A549 (cell line): ENCODE measurements around the gene KCNJ11. TPM values are rescaled to one million over a fixed set of nuclear protein-coding genes. Genes with fewer than 3 reads are reported as not detected.

Experiments
- ATAC-seq, 2 experiments: fragments of 200-7000 bp in 1 of 2; fragments of >200 bp in 1 of 2; cut with Nextera tagmentation in 1 of 2; cut with Tn5 transposase in 1 of 2; 3 replicates each; pipeline versions ENCODE4 v1.8.0 to v1.9.1; 2018 to 2020; ENCODE audit warnings: mild to moderate bottlenecking in 1 of 2, moderate library complexity in 1 of 2
- CTCF ChIA-PET: fragments of 300-600 bp; sonication (Branson Sonifier 250); formaldehyde crosslinking; extraction: SDS; loops from one replicate; lab custom pipeline; 2021; ENCODE audit warnings: antibody characterized with exemption, inconsistent platforms; lab: Yijun Ruan, JAX
- POLR2A ChIA-PET: fragments of 350-600 bp; formaldehyde crosslinking; extraction: SDS; loops from one replicate; lab custom pipeline; 2021; ENCODE audit warnings: antibody characterized with exemption, inconsistent platforms; lab: Yijun Ruan, JAX
- DNase-seq, 2 experiments: peaks; one replicate each; pipeline versions ENCODE4 v3.0.0 to v3.0.0-alpha.2; 2011 to 2016; ENCODE audit warnings: low read depth in 1 of 2, low spot score in 1 of 2
- FAIRE-seq: peaks from 2 replicates; lab custom pipeline; 2011; peaks lifted over from hg19 to GRCh38; lab: Jason Lieb, UNC
- H3K27ac ChIP-seq, 2 experiments: fragments of >200 bp; sonication (Bioruptor Twin); formaldehyde crosslinking; 3 replicates each; pipeline ENCODE4 v1.5.1; 2016 to 2017
- H3K4me1 ChIP-seq: fragments of >200 bp; sonication (Bioruptor Twin); formaldehyde crosslinking; 3 replicates; pipeline ENCODE4 v1.6.1; 2016
- H3K4me2 ChIP-seq: fragments of >200 bp; sonication (Bioruptor Twin); formaldehyde crosslinking; 3 replicates; pipeline ENCODE4 v1.6.1; 2016
- H3K4me3 ChIP-seq: fragments of >200 bp; sonication (Bioruptor Twin); formaldehyde crosslinking; 3 replicates; pipeline ENCODE4 v1.5.1; 2016
- H3K9me3 ChIP-seq: fragments of >200 bp; sonication (Bioruptor Twin); formaldehyde crosslinking; 3 replicates; pipeline ENCODE4 v1.6.1; 2016
- BHLHE40 ChIP-seq: IDR thresholded peaks from 2 replicates; pipeline ENCODE4 v1.6.1; 2012; ENCODE audit warnings: low read depth, low read length, inconsistent platforms
- CBX2 ChIP-seq: fragments of 200-600 bp; sonication (generic); IDR thresholded peaks from 2 replicates; pipeline ENCODE4 v1.6.1; 2016; ENCODE audit warnings: low read depth, mild to moderate bottlenecking, borderline replicate concordance
- CBX8 ChIP-seq: fragments of 200-600 bp; sonication (generic); IDR thresholded peaks from 2 replicates; pipeline ENCODE4 v1.6.1; 2016
- CHD2 ChIP-seq: fragments of 150-350 bp; IDR thresholded peaks from 2 replicates; pipeline ENCODE4 v1.6.1; 2014; ENCODE audit warnings: low read length; ENCODE audit not compliant: partially characterized antibody
- EHF ChIP-seq: fragments of 250-450 bp; sonication (Bioruptor Pico); IDR thresholded peaks from 2 replicates; pipeline ENCODE4 v1.5.0; 2020; ENCODE audit warnings: mild to moderate bottlenecking
- HDAC2 ChIP-seq: fragments of 200-600 bp; sonication (generic); IDR thresholded peaks from 2 replicates; pipeline ENCODE4 v1.6.1; 2016
- HOXA7 ChIP-seq: fragments of 250-450 bp; sonication (Bioruptor Pico); IDR thresholded peaks from 2 replicates; pipeline ENCODE4 v1.5.0; 2020; ENCODE audit warnings: mild to moderate bottlenecking, moderate library complexity
- HOXB13 ChIP-seq: fragments of 250-450 bp; sonication (Bioruptor Pico); IDR thresholded peaks from 2 replicates; pipeline ENCODE4 v1.5.0; 2020; ENCODE audit warnings: low read depth, mild to moderate bottlenecking, moderate library complexity
- MAFK ChIP-seq: fragments of 450-650 bp; IDR thresholded peaks from 2 replicates; pipeline ENCODE4 v1.6.1; 2014; ENCODE audit not compliant: partially characterized antibody
- MAZ ChIP-seq: fragments of 150-350 bp; IDR thresholded peaks from 2 replicates; pipeline ENCODE4 v1.6.1; 2014; ENCODE audit warnings: antibody characterized with exemption, low read depth, low read length, borderline replicate concordance
- MYC ChIP-seq: IDR thresholded peaks from 2 replicates; pipeline ENCODE4 v1.6.1; 2012; ENCODE audit warnings: mild to moderate bottlenecking, inconsistent platforms, low read length, improper control_type of control experiment, borderline replicate concordance
- NPAS2 ChIP-seq: fragments of 250-450 bp; sonication (Bioruptor Pico); IDR thresholded peaks from 2 replicates; pipeline ENCODE4 v1.8.0; 2022; ENCODE audit warnings: mild to moderate bottlenecking, moderate library complexity, borderline replicate concordance
- RAD21 ChIP-seq, 2 experiments: fragments of >200 bp in 1 of 2; sonication (Bioruptor Twin) in 1 of 2; formaldehyde crosslinking in 1 of 2; IDR thresholded peaks in 1 of 2; conservative IDR thresholded peaks in 1 of 2; 2 replicates in 1 of 2; 3 replicates in 1 of 2; pipeline ENCODE4 v1.6.1; 2012 to 2018; ENCODE audit warnings: inconsistent platforms in 1 of 2
- RCOR1 ChIP-seq: fragments of 150-350 bp; IDR thresholded peaks from 2 replicates; pipeline ENCODE4 v1.6.1; 2014; ENCODE audit warnings: antibody characterized with exemption, low read length, low read depth
- REST ChIP-seq: fragments of 200-600 bp; sonication (generic); IDR thresholded peaks from 2 replicates; pipeline ENCODE4 v1.6.1; 2016; ENCODE audit warnings: antibody characterized with exemption, mild to moderate bottlenecking, moderate library complexity
- SMC3 ChIP-seq: fragments of >200 bp; sonication (Bioruptor Twin); formaldehyde crosslinking; IDR thresholded peaks from 3 replicates; pipeline ENCODE4 v1.6.1; 2018; ENCODE audit warnings: inconsistent platforms
- SREBF2 ChIP-seq: fragments of 450-650 bp; IDR thresholded peaks from 2 replicates; pipeline ENCODE4 v1.6.1; 2014; ENCODE audit warnings: mild to moderate bottlenecking, moderate library complexity
- ZC3H11A ChIP-seq: fragments of 450-650 bp; IDR thresholded peaks from 2 replicates; pipeline ENCODE4 v1.6.1; 2014; ENCODE audit warnings: antibody characterized with exemption, mild to moderate bottlenecking
- ZFP36 ChIP-seq: fragments of 450-650 bp; IDR thresholded peaks from 2 replicates; pipeline ENCODE4 v1.6.1; 2014; ENCODE audit warnings: borderline replicate concordance; ENCODE audit not compliant: partially characterized antibody
- ZNF302 ChIP-seq: fragments of 250-450 bp; sonication (Bioruptor Pico); IDR thresholded peaks from 2 replicates; pipeline ENCODE4 v1.9.0; 2021; ENCODE audit warnings: inconsistent platforms, mild to moderate bottlenecking, moderate library complexity
- WGBS: methylation state at CpG from one replicate; pipeline ENCODE4 v1.1.6; 2017; ENCODE audit errors: missing lambda C conversion rate; 5-methylcytosine and 5-hydroxymethylcytosine counted together
- polyA plus RNA-seq, 4 experiments: library from polyadenylated mRNA; depleted of rRNA in 3 of 4; stranded (reverse); fragments of >200 nt; fragmentation: RNase III in 1 of 4; extraction: RNeasy Plus Mini Kit Qiagen cat#74134 plus additional on column Dnase treatment in 1 of 4; gene quantifications; 2 replicates in 3 of 4; 3 replicates in 1 of 4; pipeline ENCODE4 v1.2.3, GENCODE V29; 2011 to 2017
- TF ChIP-seq, protein P1 (sequence below): fragments of 450-650 bp; IDR thresholded peaks from 2 replicates; pipeline ENCODE4 v1.6.1; 2014; ENCODE audit warnings: antibody characterized with exemption

Gene KCNJ11
- polyA plus RNA-seq, 2 of the 4 experiments (the other 2 are of a cell fraction), result 0.18 to 0.53 TPM

DNA sequence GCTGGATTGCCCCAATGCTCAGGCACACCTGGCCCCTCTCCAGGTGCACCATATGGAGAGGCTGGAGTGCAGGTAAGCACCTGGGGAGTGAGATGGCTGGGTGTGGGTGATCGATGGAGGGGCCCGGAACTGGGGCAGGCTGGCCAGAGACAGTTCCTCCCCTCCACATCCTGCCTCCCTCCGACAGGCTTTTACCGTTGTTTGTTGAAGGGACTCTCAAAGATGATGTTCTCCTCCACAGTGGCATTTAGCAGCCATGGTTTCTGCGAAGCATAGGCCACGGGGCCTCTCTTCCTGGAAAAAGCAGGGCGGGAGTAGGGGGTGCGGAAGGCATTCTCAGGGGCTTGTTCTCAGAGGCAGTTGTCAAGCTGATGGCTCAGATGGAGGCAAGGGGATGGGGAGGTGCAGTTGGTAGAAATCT, 25.9 kb upstream of the KCNJ11 start (continued):
- TF ChIP-seq ZC3H11A (no peak), CBX2 (no peak), ZNF302 (no peak), CBX8 (no peak), SREBF2 (no peak), EHF (CRISPR knock-in tag) (no peak), BHLHE40 (no peak), HOXA7 (no peak), ZFP36 (no peak), RAD21 (conservative IDR thresholded peaks at IDR 0.05 in 1 of 2, IDR thresholded peaks at IDR 0.05 in 1 of 2) (no peak), MYC (no peak), MAZ (no peak)
- TF ChIP-seq, protein P1, sequence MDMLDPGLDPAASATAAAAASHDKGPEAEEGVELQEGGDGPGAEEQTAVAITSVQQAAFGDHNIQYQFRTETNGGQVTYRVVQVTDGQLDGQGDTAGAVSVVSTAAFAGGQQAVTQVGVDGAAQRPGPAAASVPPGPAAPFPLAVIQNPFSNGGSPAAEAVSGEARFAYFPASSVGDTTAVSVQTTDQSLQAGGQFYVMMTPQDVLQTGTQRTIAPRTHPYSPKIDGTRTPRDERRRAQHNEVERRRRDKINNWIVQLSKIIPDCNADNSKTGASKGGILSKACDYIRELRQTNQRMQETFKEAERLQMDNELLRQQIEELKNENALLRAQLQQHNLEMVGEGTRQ, result no peak

- ChIA-PET CTCF (interaction anchor here (0.9 to 1.9 kb wide), 7 partner anchors 8 to 91 kb away, joined by 3 to 6 read pairs (median 4); no protein-coding TSS in a partner anchor), POLR2A (no interaction called here)
- FAIRE-seq (no peak), DNase-seq (no peak), ATAC-seq (no peak)
- Histone ChIP-seq H3K4me2 (no peak overlapping the region), H3K27ac (no peak overlapping the region), H3K4me3 (no peak overlapping the region), H3K4me1 (no peaks in the 10 kb centered on the region), H3K9me3 (no peaks in the 10 kb centered on the region)
- WGBS, result 49% methylated on average over 15 of the region's 15 CpGs
- TF ChIP-seq MAFK, result peak; percentile 97
- TF ChIP-seq MYC, result no peak
These were observed 25.2 kb upstream of the KCNJ11 start for GRCh38 chr11:17413414-17414316.

GRCh38 chr11:17412488-17413180, 24.2 kb upstream of the KCNJ11 start:
- TF ChIP-seq REST, result no peak
- no peak for TF ChIP-seq HOXA7
- TF ChIP-seq NPAS2, result no peak
- no peak for TF ChIP-seq CHD2
- TF ChIP-seq SMC3, result no peak
- TF ChIP-seq HDAC2, result no peak
- no peak for TF ChIP-seq HOXB13 (CRISPR knock-in tag)
- no peak for TF ChIP-seq RCOR1
- FAIRE-seq (no peak), ATAC-seq (peak in 1 of 2 experiments; percentile 41; a peak in 1 of 6 replicates), DNase-seq (peak in 1 of 2 experiments; percentile 29)
- 76% methylated on average over 9 of the region's 9 CpGs for WGBS
- Histone ChIP-seq H3K4me3 (no peak overlapping the region), H3K9me3 (no peaks in the 10 kb centered on the region), H3K4me1 (no peaks in the 10 kb centered on the region), H3K27ac (no peak overlapping the region), H3K4me2 (no peak overlapping the region)
- ChIA-PET CTCF (interaction anchor here (1.0 to 1.9 kb wide), 6 partner anchors 7 to 92 kb away, joined by 3 to 6 read pairs (median 4); no protein-coding TSS in a partner anchor), POLR2A (no interaction called here)
